Fibroblast of the aortic adventitia (primary cell): ENCODE data around the gene ANKRD11. TPM values are rescaled to one million over a fixed set of nuclear protein-coding genes. Genes with fewer than 3 reads are reported as not detected.

ENCODE experiments used
- DNase-seq: peaks from one replicate; pipeline ENCODE4 v3.0.0-alpha.2; 2010; ENCODE audit warnings: low read depth
- H3K4me3 ChIP-seq: 2 replicates; pipeline ENCODE4 v1.5.1; 2011; ENCODE audit warnings: low read depth, mild to moderate bottlenecking, control low read depth, low read length, moderate library complexity
- CTCF ChIP-seq: IDR thresholded peaks from 2 replicates; pipeline ENCODE4 v1.5.1; 2011; ENCODE audit warnings: mild to moderate bottlenecking, low read length, control low read depth, inconsistent platforms; ENCODE audit not compliant: insufficient read depth
- total RNA-seq: library from RNA; depleted of rRNA; stranded (reverse); fragments of >200 nt; gene quantifications from 2 replicates; pipeline ENCODE4 v1.2.3, GENCODE V29; 2012; ENCODE audit warnings: low replicate concordance

Gene ANKRD11
- total RNA-seq, 1 donor, result 78.9 TPM

GRCh38 chr16:89453501-89454321, 36.6 kb downstream of the ANKRD11 start:
- no peak overlapping the region for H3K4me3 ChIP-seq
- peak; percentile 41 for TF ChIP-seq CTCF
- peak; percentile 48 for DNase-seq

GRCh38 chr16:89452925-89453324, 37.4 kb downstream of the ANKRD11 start:
- no peak for DNase-seq
- TF ChIP-seq CTCF, result no peak
- no peak overlapping the region for H3K4me3 ChIP-seq

- DNase-seq, result no peak
- no peak overlapping the region for H3K4me3 ChIP-seq
These were observed 38.1 kb downstream of the ANKRD11 start for GRCh38 chr16:89452241-89452640.

GRCh38 chr16:89450537-89450936, 39.8 kb downstream of the ANKRD11 start:
- no peak for TF ChIP-seq CTCF
- no peak for DNase-seq
- H3K4me3 ChIP-seq, result no peak overlapping the region

More at GRCh38 chr16:89452241-89452640, 38.1 kb downstream of the ANKRD11 start:
- no peak for TF ChIP-seq CTCF

- DNase-seq, result no peak
- no peak overlapping the region for H3K4me3 ChIP-seq
- TF ChIP-seq CTCF, result no peak
These were observed 40.5 kb downstream of the ANKRD11 start for GRCh38 chr16:89449726-89450335.

GRCh38 chr16:89448656-89449055, 41.7 kb downstream of the ANKRD11 start:
- H3K4me3 ChIP-seq, result no peak overlapping the region
- no peak for TF ChIP-seq CTCF
- DNase-seq, result no peak

- H3K4me3 ChIP-seq, result no peak overlapping the region
- TF ChIP-seq CTCF, result no peak
- DNase-seq, result no peak
These were observed 43.4 kb downstream of the ANKRD11 start for GRCh38 chr16:89446975-89447293.
